Fibroblast of skin of back (primary cell): Measurements from ENCODE around the gene TMEM132D.
"Not testable (repeated sequence)": the region's sequence is repeated elsewhere in the genome, so short reads cannot be mapped to it uniquely, and the experiment has no call there.

Source experiments
- DNase-seq: peaks from one replicate; pipeline ENCODE4 v3.0.0-alpha.2; 2013

The TMEM132D gene

GRCh38 chr12:129049917-129050316, 853.9 kb downstream of the TMEM132D start:
- peak; percentile 36 for DNase-seq

GRCh38 chr12:129043334-129043733, 860.5 kb downstream of the TMEM132D start:
- DNase-seq = not testable (repeated sequence)

GRCh38 chr12:129036135-129036534, 867.7 kb downstream of the TMEM132D start:
- DNase-seq = no peak

GRCh38 chr12:129034558-129035289, 869.1 kb downstream of the TMEM132D start:
- no peak for DNase-seq

- no peak for DNase-seq
Measured at GRCh38 chr12:129028844-129029243, 875.0 kb downstream of the TMEM132D start.

- no peak for DNase-seq
Measured at GRCh38 chr12:129025055-129025454, 878.8 kb downstream of the TMEM132D start.
